Small intestine (tissue), 7 donors: ENCODE data around the gene POLDIP3. TPM values are rescaled to one million over a fixed set of nuclear protein-coding genes. Genes with fewer than 3 reads are reported as not detected.
"Not testable (repeated sequence)": the region's sequence is repeated elsewhere in the genome, so short reads cannot be mapped to it uniquely, and the experiment has no call there.

Experiments
- DNase-seq, 2 donors: peaks; one replicate each; pipeline versions ENCODE4 v3.0.0 to v3.0.0-alpha.2; 2013
- FAIRE-seq: peaks from 2 replicates; lab custom pipeline; 2012; peaks lifted over from hg19 to GRCh38; lab: Jason Lieb, UNC
- H3K27ac ChIP-seq, 3 donors: one replicate each; pipeline ENCODE4 v1.5.1; 2013; ENCODE audit warnings: low read length in 2 of 3, mild to moderate bottlenecking in 2 of 3, control low read depth in 1 of 3, inconsistent platforms in 1 of 3, low read depth in 1 of 3, moderate library complexity in 1 of 3
- H3K27me3 ChIP-seq, 3 donors: one replicate each; pipeline ENCODE4 v1.6.1; 2013; ENCODE audit warnings: low read length in 3 of 3, inconsistent platforms in 1 of 3; ENCODE audit not compliant: control insufficient read depth in 3 of 3, insufficient read depth in 3 of 3
- H3K36me3 ChIP-seq, 3 donors: one replicate each; pipeline ENCODE4 v1.6.1; 2013; ENCODE audit warnings: low read length in 3 of 3, inconsistent platforms in 1 of 3, low read depth in 1 of 3, mild to moderate bottlenecking in 1 of 3, moderate library complexity in 1 of 3; ENCODE audit not compliant: control insufficient read depth in 3 of 3, insufficient read depth in 2 of 3
- H3K4me1 ChIP-seq, 3 donors: one replicate each; pipeline ENCODE4 v1.6.1; 2013; ENCODE audit warnings: low read length in 2 of 3, inconsistent platforms in 1 of 3, low read depth in 1 of 3, mild to moderate bottlenecking in 1 of 3, moderate library complexity in 1 of 3; ENCODE audit not compliant: control insufficient read depth in 3 of 3, insufficient read depth in 2 of 3
- H3K4me3 ChIP-seq, 3 donors: one replicate each; pipeline ENCODE4 v1.5.1; 2013; ENCODE audit warnings: low read length in 3 of 3, control low read depth in 1 of 3, inconsistent platforms in 1 of 3, low read depth in 1 of 3, mild to moderate bottlenecking in 1 of 3, moderate library complexity in 1 of 3
- H3K9me3 ChIP-seq, 2 donors: one replicate each; pipeline ENCODE4 v1.6.1; 2013; ENCODE audit warnings: low read depth in 1 of 2, low read length in 1 of 2; ENCODE audit not compliant: control insufficient read depth in 2 of 2, insufficient read depth in 1 of 2
- WGBS, 3 donors: extraction: QIAGEN DNeasy Blood & Tissue Kit; methylation state at CpG; one replicate each; pipeline ENCODE4 v1.1.7; 2013; 5-methylcytosine and 5-hydroxymethylcytosine counted together
- polyA plus RNA-seq, 4 donors: library from polyadenylated mRNA; stranded (reverse) in 3 of 4; unstranded in 1 of 4; fragments of 200-250 nt in 3 of 4; fragments of 120-200 nt in 1 of 4; gene quantifications; one replicate each; pipeline versions ENCODE4 v1.2.1 to v1.2.3, GENCODE V29; 2013
- donor health status: healthy with polysubstance abuse.
- donor health status: control.
- donor health status: control.
- donor health status: Bipolar disorder and iron deficiency.
- donor health status: healthy.

The POLDIP3 gene
- polyA plus RNA-seq, 4 donors, result 23.5 to 58.6 (median 32.4) TPM

- 53 to 60% (median 53%) methylated on average over 3 to 6 of the region's 6 CpGs for WGBS, 3 donors
- not testable (repeated sequence) for H3K27ac ChIP-seq, H3K4me1 ChIP-seq, H3K4me3 ChIP-seq, H3K36me3 ChIP-seq, DNase-seq, FAIRE-seq
- H3K27me3 ChIP-seq, result peaks cover 0 to 16% (median 0%) of the 10 kb centered on the region in 3 donors
- peaks cover 0 to 16% of the 10 kb centered on the region in 2 donors for H3K9me3 ChIP-seq
Observed at GRCh38 chr22:42548126-42548525, 66.6 kb downstream of the POLDIP3 start.

GRCh38 chr22:42547562-42547961 is 67.1 kb downstream of the POLDIP3 start:
- no peak for DNase-seq
- no peak for FAIRE-seq
- H3K27ac ChIP-seq, result no peak overlapping the region
- no peak overlapping the region for H3K4me3 ChIP-seq
- H3K27me3 ChIP-seq, result peaks cover 0 to 16% (median 0%) of the 10 kb centered on the region in 3 donors
- H3K36me3 ChIP-seq, result no peaks in the 10 kb centered on the region
- peaks cover 0 to 16% of the 10 kb centered on the region in 2 donors for H3K9me3 ChIP-seq
- peaks cover 0 to 3% (median 0%) of the 10 kb centered on the region in 3 donors for H3K4me1 ChIP-seq
- 59 to 71% (median 71%) methylated on average over 9 of the region's 9 CpGs for WGBS, 3 donors

- H3K27me3 ChIP-seq, result peaks cover 0 to 13% (median 0%) of the 10 kb centered on the region in 3 donors
- no peak overlapping the region for H3K27ac ChIP-seq
- FAIRE-seq (no peak), DNase-seq (peak in 1 of 2 donors; percentile 47)
- no peaks in the 10 kb centered on the region for H3K4me1 ChIP-seq
- no peaks in the 10 kb centered on the region for H3K36me3 ChIP-seq
- 5 to 14% (median 12%) methylated on average over 2 of the region's 2 CpGs for WGBS, 3 donors
- no peak overlapping the region for H3K4me3 ChIP-seq
- no peaks in the 10 kb centered on the region for H3K9me3 ChIP-seq
Observed at GRCh38 chr22:42544686-42545085, 70.0 kb downstream of the POLDIP3 start.

GRCh38 chr22:42539236-42539771 is 75.4 kb downstream of the POLDIP3 start:
- H3K36me3 ChIP-seq, H3K27me3 ChIP-seq, FAIRE-seq, DNase-seq, H3K4me1 ChIP-seq, H3K4me3 ChIP-seq, H3K9me3 ChIP-seq: not testable (repeated sequence)
- 5 to 20% methylated on average over 4 to 10 of the region's 11 CpGs; no CpG with 5 or more reads in 1 of the 3 donors for WGBS, 3 donors
- peak overlapping the region in 1 of 3 donors; percentile 89 for H3K27ac ChIP-seq

GRCh38 chr22:42537199-42537831 is 77.4 kb downstream of the POLDIP3 start:
- H3K4me3 ChIP-seq, H3K4me1 ChIP-seq, H3K36me3 ChIP-seq, H3K9me3 ChIP-seq, FAIRE-seq, H3K27me3 ChIP-seq, DNase-seq: not testable (repeated sequence)
- WGBS, 3 donors, result 43 to 57% (median 48%) methylated on average over 7 to 13 of the region's 14 CpGs
- peak overlapping the region in 1 of 3 donors; percentile 82 for H3K27ac ChIP-seq

- not testable (repeated sequence) for DNase-seq, H3K4me3 ChIP-seq, H3K36me3 ChIP-seq, H3K27me3 ChIP-seq, H3K9me3 ChIP-seq, H3K4me1 ChIP-seq, FAIRE-seq
- WGBS, 3 donors, result 94 to 98% (median 95%) methylated on average over 18 of the region's 18 CpGs
- H3K27ac ChIP-seq, result peak overlapping the region in 1 of 3 donors; percentile 14
Observed at GRCh38 chr22:42536634-42537033, 78.0 kb downstream of the POLDIP3 start.

- WGBS, 3 donors, result 50 to 82% (median 75%) methylated on average over 7 of the region's 7 CpGs
Observed at GRCh38 chr22:42536166-42536565, 78.5 kb downstream of the POLDIP3 start.

GRCh38 chr22:42535082-42535731 is 79.5 kb downstream of the POLDIP3 start:
- DNase-seq, H3K9me3 ChIP-seq, H3K27me3 ChIP-seq, H3K4me3 ChIP-seq, H3K27ac ChIP-seq, FAIRE-seq, H3K36me3 ChIP-seq, H3K4me1 ChIP-seq: not testable (repeated sequence)
- 24 to 71% (median 66%) methylated on average over 1 to 4 of the region's 14 CpGs for WGBS, 3 donors

More at GRCh38 chr22:42536166-42536565, 78.5 kb downstream of the POLDIP3 start:
- DNase-seq (no peak), FAIRE-seq (no peak)
- no peaks in the 10 kb centered on the region for H3K27me3 ChIP-seq
- no peak overlapping the region for H3K4me3 ChIP-seq
- H3K4me1 ChIP-seq, result peaks cover 0 to 3% (median 0%) of the 10 kb centered on the region in 3 donors
- no peaks in the 10 kb centered on the region for H3K9me3 ChIP-seq
- H3K36me3 ChIP-seq, result no peaks in the 10 kb centered on the region
- no peak overlapping the region for H3K27ac ChIP-seq
